Transverse colon (tissue), 4 donors: ENCODE data around the gene APOLD1. TPM values are rescaled to one million over a fixed set of nuclear protein-coding genes. Genes with fewer than 3 reads are reported as not detected.

Source experiments
- DNase-seq: peaks from one replicate; pipeline ENCODE4 v3.0.0-alpha.2; 2019
- H3K27ac ChIP-seq, 4 donors: fragments of 200-600 bp; sonication (generic); 2 replicates each; pipeline ENCODE4 v1.5.1; 2016 to 2018; ENCODE audit warnings: inconsistent platforms in 4 of 4
- H3K27me3 ChIP-seq: fragments of 200-600 bp; sonication (generic); 2 replicates; pipeline ENCODE4 v1.5.1; 2017; ENCODE audit warnings: inconsistent platforms
- H3K36me3 ChIP-seq, 4 donors: fragments of 200-600 bp; sonication (generic); 2 replicates each; pipeline ENCODE4 v1.5.1; 2017 to 2019; ENCODE audit warnings: inconsistent platforms in 4 of 4
- H3K4me1 ChIP-seq, 4 donors: fragments of 200-600 bp; sonication (generic); 2 replicates each; pipeline ENCODE4 v1.5.1; 2017 to 2020; ENCODE audit warnings: inconsistent platforms in 4 of 4
- H3K4me3 ChIP-seq, 4 donors: fragments of 200-600 bp; sonication (generic); 1 replicate in 1 of 4; 2 replicates in 3 of 4; pipeline versions ENCODE4 v1.5.1 to v1.6.1; 2017 to 2019; ENCODE audit warnings: inconsistent platforms in 4 of 4
- H3K9me3 ChIP-seq, 2 donors: fragments of 200-600 bp; sonication (generic); 2 replicates each; pipeline ENCODE4 v1.5.1; 2017 to 2019; ENCODE audit warnings: inconsistent platforms in 2 of 2
- EP300 ChIP-seq: sonication (generic); formaldehyde crosslinking; IDR thresholded peaks from one replicate; pipeline ENCODE4 v1.6.1; 2017; ENCODE audit warnings: antibody characterized with exemption, low read depth
- POLR2A ChIP-seq: fragments of 450-650 bp; IDR thresholded peaks from one replicate; pipeline ENCODE4 v1.6.1; 2016; ENCODE audit warnings: antibody characterized with exemption, mild to moderate bottlenecking, moderate library complexity
- POLR2AphosphoS5 ChIP-seq, 3 donors: sonication (generic); formaldehyde crosslinking; IDR thresholded peaks; one replicate each; pipeline ENCODE4 v1.6.1; 2016; ENCODE audit warnings: antibody characterized with exemption in 3 of 3
- WGBS, 2 donors: methylation state at CpG; one replicate each; pipeline ENCODE4 v1.1.5; 2018; ENCODE audit warnings: low coverage in 1 of 2; 5-methylcytosine and 5-hydroxymethylcytosine counted together
- in situ Hi-C, 4 donors: fragments of 200-750 bp; cut with MboI; loops; one replicate each; pipeline versions ENCODE4 v1.15.0 to v1.15.1; 2017; ENCODE audit warnings: low sequenced_read_pairs in 3 of 4, low pct_ligation_motif_present in 1 of 4, low pct_unique_long_range_greater_than_20kb in 1 of 4
- intact Hi-C: fragments of 100-400 bp; cut with DNase I; formaldehyde crosslinking; loops from one replicate; pipeline ENCODE4 v1.15.1; 2023; ENCODE audit warnings: low total_unique reads
- total RNA-seq, 4 donors: library from RNA; depleted of rRNA; stranded (reverse); fragments of >200 nt; gene quantifications; one replicate each; pipeline ENCODE4 v1.1.0, GENCODE V29; 2016
- TF ChIP-seq, protein P1 (sequence below), 5 experiments: fragments of 200-600 bp in 3 of 5; fragments of 450-650 bp in 2 of 5; sonication (generic) in 3 of 5; IDR thresholded peaks; 1 replicate in 2 of 5; 2 replicates in 3 of 5; pipeline ENCODE4 v1.5.1; 2016 to 2017; ENCODE audit warnings: antibody characterized with exemption in 5 of 5, inconsistent platforms in 3 of 5, mild to moderate bottlenecking in 2 of 5, moderate library complexity in 1 of 5

The APOLD1 gene
- total RNA-seq, 4 donors from 2014 or later = 3.0 to 11.3 (median 7.7) TPM

DNA sequence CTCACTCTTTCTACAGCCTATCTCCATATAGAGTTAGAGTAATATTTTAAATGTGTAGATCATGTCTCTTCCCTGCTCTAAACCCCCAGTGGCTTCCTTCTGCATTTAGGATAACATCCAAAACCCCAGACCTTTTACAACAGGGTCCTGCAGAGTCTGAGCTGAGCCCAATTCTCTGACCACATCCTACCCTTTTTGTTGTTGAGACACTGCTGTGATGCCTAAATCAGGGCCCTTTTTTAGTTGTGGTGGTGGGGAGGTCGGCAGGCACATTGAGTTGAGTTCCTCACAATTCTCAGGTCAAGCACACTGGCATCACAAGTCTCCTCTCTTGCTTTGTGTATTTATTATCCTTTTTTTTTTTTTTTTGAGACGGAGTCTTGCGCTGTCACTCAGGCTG, 25.9 kb downstream of the APOLD1 start:
- TF ChIP-seq POLR2AphosphoS5 (IDR thresholded peaks at IDR 0.05) (no peak), EP300 (no peak), POLR2A (no peak)
- TF ChIP-seq, protein P1, sequence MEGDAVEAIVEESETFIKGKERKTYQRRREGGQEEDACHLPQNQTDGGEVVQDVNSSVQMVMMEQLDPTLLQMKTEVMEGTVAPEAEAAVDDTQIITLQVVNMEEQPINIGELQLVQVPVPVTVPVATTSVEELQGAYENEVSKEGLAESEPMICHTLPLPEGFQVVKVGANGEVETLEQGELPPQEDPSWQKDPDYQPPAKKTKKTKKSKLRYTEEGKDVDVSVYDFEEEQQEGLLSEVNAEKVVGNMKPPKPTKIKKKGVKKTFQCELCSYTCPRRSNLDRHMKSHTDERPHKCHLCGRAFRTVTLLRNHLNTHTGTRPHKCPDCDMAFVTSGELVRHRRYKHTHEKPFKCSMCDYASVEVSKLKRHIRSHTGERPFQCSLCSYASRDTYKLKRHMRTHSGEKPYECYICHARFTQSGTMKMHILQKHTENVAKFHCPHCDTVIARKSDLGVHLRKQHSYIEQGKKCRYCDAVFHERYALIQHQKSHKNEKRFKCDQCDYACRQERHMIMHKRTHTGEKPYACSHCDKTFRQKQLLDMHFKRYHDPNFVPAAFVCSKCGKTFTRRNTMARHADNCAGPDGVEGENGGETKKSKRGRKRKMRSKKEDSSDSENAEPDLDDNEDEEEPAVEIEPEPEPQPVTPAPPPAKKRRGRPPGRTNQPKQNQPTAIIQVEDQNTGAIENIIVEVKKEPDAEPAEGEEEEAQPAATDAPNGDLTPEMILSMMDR (IDR thresholded peaks at IDR 0.05) = no peak
- H3K27ac ChIP-seq = no peak overlapping the region
- intact Hi-C loops (loop anchor here (10.0 kb wide), 1 partner anchor 613 kb away; no protein-coding TSS in a partner anchor), in situ Hi-C loops (no loop called here)
- no peaks in the 10 kb centered on the region for H3K27me3 ChIP-seq
- WGBS, 2 donors = 81 to 94% methylated on average over 3 of the region's 3 CpGs
- no peak for DNase-seq
- no peaks in the 10 kb centered on the region for H3K36me3 ChIP-seq
- H3K4me3 ChIP-seq = no peak overlapping the region
- no peaks in the 10 kb centered on the region for H3K9me3 ChIP-seq
- H3K4me1 ChIP-seq = peaks cover 7 to 50% (median 23%) of the 10 kb centered on the region in 4 donors

GRCh38 chr12:12812174-12812573, 26.7 kb downstream of the APOLD1 start:
- in situ Hi-C loops (no loop called here), intact Hi-C loops (loop anchor here (10.0 kb wide), 1 partner anchor 613 kb away; no protein-coding TSS in a partner anchor)
- no peak for DNase-seq
- peaks cover 7 to 49% (median 22%) of the 10 kb centered on the region in 4 donors for H3K4me1 ChIP-seq
- H3K27me3 ChIP-seq = no peaks in the 10 kb centered on the region
- no peak overlapping the region for H3K4me3 ChIP-seq
- WGBS, 2 donors = 86 to 89% methylated on average over 1 to 5 of the region's 5 CpGs
- no peaks in the 10 kb centered on the region for H3K9me3 ChIP-seq
- no peaks in the 10 kb centered on the region for H3K36me3 ChIP-seq
- no peak overlapping the region for H3K27ac ChIP-seq
- TF ChIP-seq POLR2A (no peak), EP300 (no peak), POLR2AphosphoS5 (IDR thresholded peaks at IDR 0.05) (no peak)
- TF ChIP-seq, protein P1 (IDR thresholded peaks at IDR 0.05) = no peak

- WGBS, 2 donors = 18 to 66% methylated on average over 4 to 14 of the region's 14 CpGs
- Histone ChIP-seq H3K27ac (peak overlapping the region in 3 of 4 donors; percentile 75 to 88 (median 86)), H3K27me3 (no peaks in the 10 kb centered on the region), H3K9me3 (no peaks in the 10 kb centered on the region), H3K4me1 (peaks cover 7 to 44% (median 19%) of the 10 kb centered on the region in 4 donors), H3K4me3 (peak overlapping the region in 1 of 4 donors; percentile 97), H3K36me3 (no peaks in the 10 kb centered on the region)
- TF ChIP-seq POLR2AphosphoS5 (IDR thresholded peaks at IDR 0.05) (no peak), EP300 (no peak), POLR2A (no peak)
- TF ChIP-seq, protein P1 (IDR thresholded peaks at IDR 0.05) = no peak
- intact Hi-C loops = loop anchor here (10.0 kb wide), 1 partner anchor 612 kb away; no protein-coding TSS in a partner anchor
- no peak for DNase-seq
- in situ Hi-C loops = no loop called here
Measured at GRCh38 chr12:12812618-12813119, 27.2 kb downstream of the APOLD1 start.

GRCh38 chr12:12813120-12814101, 28.0 kb downstream of the APOLD1 start, which contains the start of gene DDX47:
Gene DDX47, plus strand, starts transcription at chr12:12813346. Its CDS starts 22 bp downstream, at chr12:12813368.
- no peaks in the 10 kb centered on the region for H3K9me3 ChIP-seq
- no peak for TF ChIP-seq EP300
- peak; percentile 30 to 77 (median 75) for TF ChIP-seq POLR2AphosphoS5 (IDR thresholded peaks at IDR 0.05)
- TF ChIP-seq POLR2A = peak; percentile 46
- TF ChIP-seq, protein P1 (IDR thresholded peaks at IDR 0.05) = peak; percentile 92 to 99 (median 97)
- no peaks in the 10 kb centered on the region for H3K27me3 ChIP-seq
- no peaks in the 10 kb centered on the region for H3K36me3 ChIP-seq
- H3K4me3 ChIP-seq = peak within 1 kb of the TSS; percentile 75 to 97 (median 88)
- DNase-seq = peak; percentile 98
- in situ Hi-C loops (no loop called here), intact Hi-C loops (loop anchor here (10.0 kb wide), 1 partner anchor 611 kb away; no protein-coding TSS in a partner anchor)
- H3K4me1 ChIP-seq = peaks cover 7 to 37% (median 16%) of the 10 kb centered on the region in 4 donors
- 0 to 3% methylated on average over 5 to 35 of the region's 35 CpGs for WGBS, 2 donors
- peak within 1 kb of the TSS; percentile 75 to 88 (median 84) for H3K27ac ChIP-seq
